ENCODE measurements around the gene NAV1.
"Not testable (repeated sequence)": the region's sequence is repeated elsewhere in the genome, so short reads cannot be mapped to it uniquely, and the experiment has no call there.

NAV1 gene

GRCh38 chr1:201509601-201510374, 29.1 kb upstream of the NAV1 start:
- Mint-ChIP-seq H3K4me1 (peaks cover 49% of the 10 kb centered on the region), H3K27ac (no peak overlapping the region), H3K36me3 (peaks cover 11% of the 10 kb centered on the region), H3K27me3 (no peaks in the 10 kb centered on the region), H3K4me3 (no peak overlapping the region), H3K9me3 (no peaks in the 10 kb centered on the region)
- ATAC-seq, result no peak

GRCh38 chr1:201510734-201511133, 28.2 kb upstream of the NAV1 start:
- H3K27ac Mint-ChIP-seq, result no peak overlapping the region
- no peak for ATAC-seq
- no peaks in the 10 kb centered on the region for H3K9me3 Mint-ChIP-seq
- H3K4me1 Mint-ChIP-seq, result peaks cover 41% of the 10 kb centered on the region
- H3K4me3 Mint-ChIP-seq, result no peak overlapping the region
- peaks cover 16% of the 10 kb centered on the region for H3K36me3 Mint-ChIP-seq
- no peaks in the 10 kb centered on the region for H3K27me3 Mint-ChIP-seq

- Mint-ChIP-seq H3K36me3 (peaks cover 16% of the 10 kb centered on the region), H3K4me3 (no peak overlapping the region), H3K27me3 (no peaks in the 10 kb centered on the region), H3K4me1 (peaks cover 33% of the 10 kb centered on the region), H3K9me3 (no peaks in the 10 kb centered on the region), H3K27ac (no peak overlapping the region)
- ATAC-seq, result no peak
These were observed 27.5 kb upstream of the NAV1 start for GRCh38 chr1:201511396-201511940.

- no peaks in the 10 kb centered on the region for H3K9me3 Mint-ChIP-seq
- peaks cover 31% of the 10 kb centered on the region for H3K4me1 Mint-ChIP-seq
- ATAC-seq, result peak; percentile 20
- H3K36me3 Mint-ChIP-seq, result peaks cover 16% of the 10 kb centered on the region
- H3K27ac Mint-ChIP-seq, result no peak overlapping the region
- H3K27me3 Mint-ChIP-seq, result no peaks in the 10 kb centered on the region
- H3K4me3 Mint-ChIP-seq, result peak overlapping the region; percentile 9
These were observed 26.9 kb upstream of the NAV1 start for GRCh38 chr1:201511941-201512539.

- Mint-ChIP-seq H3K4me3 (no peak overlapping the region), H3K27ac (no peak overlapping the region), H3K9me3 (no peaks in the 10 kb centered on the region), H3K36me3 (peaks cover 24% of the 10 kb centered on the region), H3K4me1 (peaks cover 22% of the 10 kb centered on the region), H3K27me3 (no peaks in the 10 kb centered on the region)
- no peak for ATAC-seq
These were observed 25.3 kb upstream of the NAV1 start for GRCh38 chr1:201513498-201514243.

- H3K27me3 Mint-ChIP-seq, result no peaks in the 10 kb centered on the region
- H3K36me3 Mint-ChIP-seq, result peaks cover 24% of the 10 kb centered on the region
- H3K9me3 Mint-ChIP-seq, result no peaks in the 10 kb centered on the region
- ATAC-seq, result no peak
- no peak overlapping the region for H3K27ac Mint-ChIP-seq
- H3K4me1 Mint-ChIP-seq, result peaks cover 22% of the 10 kb centered on the region
- no peak overlapping the region for H3K4me3 Mint-ChIP-seq
These were observed 24.5 kb upstream of the NAV1 start for GRCh38 chr1:201514466-201514865.

- H3K9me3 Mint-ChIP-seq, result no peaks in the 10 kb centered on the region
- no peaks in the 10 kb centered on the region for H3K27me3 Mint-ChIP-seq
- peaks cover 17% of the 10 kb centered on the region for H3K4me1 Mint-ChIP-seq
- no peak overlapping the region for H3K4me3 Mint-ChIP-seq
- H3K27ac Mint-ChIP-seq, result no peak overlapping the region
- H3K36me3 Mint-ChIP-seq, result peaks cover 22% of the 10 kb centered on the region
- no peak for ATAC-seq
These were observed 23.7 kb upstream of the NAV1 start for GRCh38 chr1:201515062-201515750.

GRCh38 chr1:201515895-201516294, 23.0 kb upstream of the NAV1 start:
- Mint-ChIP-seq H3K9me3 (no peaks in the 10 kb centered on the region), H3K4me3 (no peak overlapping the region), H3K27ac (no peak overlapping the region), H3K36me3 (peaks cover 25% of the 10 kb centered on the region), H3K4me1 (peaks cover 16% of the 10 kb centered on the region), H3K27me3 (no peaks in the 10 kb centered on the region)
- ATAC-seq, result no peak

- ATAC-seq, result no peak
- peaks cover 29% of the 10 kb centered on the region for H3K36me3 Mint-ChIP-seq
- no peak overlapping the region for H3K27ac Mint-ChIP-seq
- H3K4me3 Mint-ChIP-seq, result no peak overlapping the region
- no peaks in the 10 kb centered on the region for H3K9me3 Mint-ChIP-seq
- H3K4me1 Mint-ChIP-seq, result peaks cover 13% of the 10 kb centered on the region
- no peaks in the 10 kb centered on the region for H3K27me3 Mint-ChIP-seq
These were observed 22.3 kb upstream of the NAV1 start for GRCh38 chr1:201516511-201517127.

GRCh38 chr1:201517631-201518030, 21.3 kb upstream of the NAV1 start:
- no peak overlapping the region for H3K27ac Mint-ChIP-seq
- no peak for ATAC-seq
- peaks cover 39% of the 10 kb centered on the region for H3K36me3 Mint-ChIP-seq
- H3K4me3 Mint-ChIP-seq, result no peak overlapping the region
- H3K4me1 Mint-ChIP-seq, result peaks cover 3% of the 10 kb centered on the region
- H3K9me3 Mint-ChIP-seq, result no peaks in the 10 kb centered on the region
- H3K27me3 Mint-ChIP-seq, result no peaks in the 10 kb centered on the region

GRCh38 chr1:201518071-201518470, 20.9 kb upstream of the NAV1 start:
- Mint-ChIP-seq H3K36me3 (peaks cover 42% of the 10 kb centered on the region), H3K27ac (no peak overlapping the region), H3K4me1 (no peaks in the 10 kb centered on the region), H3K9me3 (no peaks in the 10 kb centered on the region), H3K27me3 (no peaks in the 10 kb centered on the region), H3K4me3 (no peak overlapping the region)
- no peak for ATAC-seq

GRCh38 chr1:201520046-201520575, 18.8 kb upstream of the NAV1 start:
- H3K27ac Mint-ChIP-seq, ATAC-seq, H3K4me3 Mint-ChIP-seq, H3K9me3 Mint-ChIP-seq, H3K27me3 Mint-ChIP-seq, H3K4me1 Mint-ChIP-seq: not testable (repeated sequence)
- H3K36me3 Mint-ChIP-seq, result peaks cover 45% of the 10 kb centered on the region

GRCh38 chr1:201525193-201525778, 13.6 kb upstream of the NAV1 start:
- Mint-ChIP-seq H3K27ac (no peak overlapping the region), H3K27me3 (no peaks in the 10 kb centered on the region), H3K4me3 (no peak overlapping the region), H3K36me3 (peaks cover 70% of the 10 kb centered on the region), H3K4me1 (peaks cover 7% of the 10 kb centered on the region), H3K9me3 (no peaks in the 10 kb centered on the region)
- ATAC-seq, result no peak

- peaks cover 12% of the 10 kb centered on the region for H3K4me1 Mint-ChIP-seq
- H3K27ac Mint-ChIP-seq, result no peak overlapping the region
- H3K36me3 Mint-ChIP-seq, result peaks cover 67% of the 10 kb centered on the region
- no peak for ATAC-seq
- H3K9me3 Mint-ChIP-seq, result no peaks in the 10 kb centered on the region
- H3K4me3 Mint-ChIP-seq, result no peak overlapping the region
- no peaks in the 10 kb centered on the region for H3K27me3 Mint-ChIP-seq
These were observed 11.0 kb upstream of the NAV1 start for GRCh38 chr1:201527879-201528278.

Measured in stimulated activated memory B cell treated with anti-CD40 and anti-IgM and Interleukin-4, amounts not matched to agents 10 μg/mL and 1 μg/mL and 100 μg/mL, for 72 hours (primary cell).